Colonic mucosa (tissue), 4 donors: ENCODE measurements around the gene TMEM30A. TPM values are rescaled to one million over a fixed set of nuclear protein-coding genes. Genes with fewer than 3 reads are reported as not detected.

Experiments used
- DNase-seq: peaks from one replicate; pipeline ENCODE4 v3.0.0-alpha.2; 2020
- H3K27ac ChIP-seq: fragments of 200-600 bp; one replicate; pipeline ENCODE4 v1.8.0; 2021
- H3K27me3 ChIP-seq: fragments of 200-600 bp; one replicate; pipeline ENCODE4 v1.8.0; 2021
- H3K36me3 ChIP-seq: fragments of 200-600 bp; one replicate; pipeline ENCODE4 v1.8.0; 2021
- H3K4me1 ChIP-seq: fragments of 200-600 bp; one replicate; pipeline ENCODE4 v1.8.0; 2021; ENCODE audit warnings: mild to moderate bottlenecking
- H3K4me3 ChIP-seq: fragments of 200-600 bp; one replicate; pipeline ENCODE4 v1.8.0; 2021
- H3K9ac ChIP-seq, 2 donors: one replicate each; pipeline ENCODE4 v1.7.0; 2013; ENCODE audit warnings: control low read depth in 2 of 2, low read depth in 2 of 2, low read length in 2 of 2
- H3K9me3 ChIP-seq: fragments of 200-600 bp; one replicate; pipeline ENCODE4 v1.8.0; 2021
- intact Hi-C: fragments of 100-400 bp; cut with DNase I; formaldehyde crosslinking; loops from one replicate; pipeline ENCODE4 v1.14.1; 2022
- total RNA-seq, 2 donors: library from RNA; stranded (reverse); fragmentation: NEBNext Ultra II Directional in 1 of 2; extraction: Animal tissue kit (Norgen Biotek cat#: 25700) in 1 of 2; gene quantifications; one replicate each; pipeline ENCODE4 v1.2.1, GENCODE V29; 2021
- TF ChIP-seq, protein P1 (sequence below): fragments of 200-600 bp; IDR thresholded peaks from one replicate; pipeline ENCODE4 v1.8.0; 2022; ENCODE audit warnings: antibody characterized with exemption, mild to moderate bottlenecking
- donor health status: healthy.
- donor health status: DM: no; HTN: no; CAD: no.
- donor health status: DM: no; HTN: no; CAD: no.

The TMEM30A gene
- total RNA-seq, 2 donors from 2014 or later: 69.5 to 112 TPM

DNA sequence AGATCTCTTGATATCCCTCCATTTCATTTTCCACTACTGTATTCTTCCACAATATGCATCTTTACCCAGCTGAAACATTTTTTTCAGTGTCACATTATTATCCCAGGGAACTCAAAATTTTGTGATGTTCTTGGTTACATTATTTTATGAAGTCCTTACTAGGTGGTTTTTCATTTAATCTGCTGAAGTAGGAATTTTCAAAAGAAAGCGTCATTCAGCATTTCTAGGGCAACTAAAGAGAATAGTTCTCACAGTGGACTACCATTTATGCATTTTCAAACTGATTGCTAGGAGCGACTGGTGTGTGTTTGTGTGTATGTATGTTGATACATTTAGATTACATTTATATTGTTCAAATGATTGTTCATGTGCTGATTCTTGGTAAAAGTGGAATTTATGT lies 2.4 kb upstream of the TMEM30A start:
- Histone ChIP-seq H3K27me3 (no peaks in the 10 kb centered on the region), H3K27ac (no peak overlapping the region), H3K9ac (no peak overlapping the region), H3K36me3 (no peaks in the 10 kb centered on the region), H3K4me3 (no peak overlapping the region), H3K9me3 (no peaks in the 10 kb centered on the region), H3K4me1 (no peaks in the 10 kb centered on the region)
- DNase-seq: no peak
- TF ChIP-seq, protein P1, sequence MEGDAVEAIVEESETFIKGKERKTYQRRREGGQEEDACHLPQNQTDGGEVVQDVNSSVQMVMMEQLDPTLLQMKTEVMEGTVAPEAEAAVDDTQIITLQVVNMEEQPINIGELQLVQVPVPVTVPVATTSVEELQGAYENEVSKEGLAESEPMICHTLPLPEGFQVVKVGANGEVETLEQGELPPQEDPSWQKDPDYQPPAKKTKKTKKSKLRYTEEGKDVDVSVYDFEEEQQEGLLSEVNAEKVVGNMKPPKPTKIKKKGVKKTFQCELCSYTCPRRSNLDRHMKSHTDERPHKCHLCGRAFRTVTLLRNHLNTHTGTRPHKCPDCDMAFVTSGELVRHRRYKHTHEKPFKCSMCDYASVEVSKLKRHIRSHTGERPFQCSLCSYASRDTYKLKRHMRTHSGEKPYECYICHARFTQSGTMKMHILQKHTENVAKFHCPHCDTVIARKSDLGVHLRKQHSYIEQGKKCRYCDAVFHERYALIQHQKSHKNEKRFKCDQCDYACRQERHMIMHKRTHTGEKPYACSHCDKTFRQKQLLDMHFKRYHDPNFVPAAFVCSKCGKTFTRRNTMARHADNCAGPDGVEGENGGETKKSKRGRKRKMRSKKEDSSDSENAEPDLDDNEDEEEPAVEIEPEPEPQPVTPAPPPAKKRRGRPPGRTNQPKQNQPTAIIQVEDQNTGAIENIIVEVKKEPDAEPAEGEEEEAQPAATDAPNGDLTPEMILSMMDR: no peak
- intact Hi-C loops: no loop called here

DNA sequence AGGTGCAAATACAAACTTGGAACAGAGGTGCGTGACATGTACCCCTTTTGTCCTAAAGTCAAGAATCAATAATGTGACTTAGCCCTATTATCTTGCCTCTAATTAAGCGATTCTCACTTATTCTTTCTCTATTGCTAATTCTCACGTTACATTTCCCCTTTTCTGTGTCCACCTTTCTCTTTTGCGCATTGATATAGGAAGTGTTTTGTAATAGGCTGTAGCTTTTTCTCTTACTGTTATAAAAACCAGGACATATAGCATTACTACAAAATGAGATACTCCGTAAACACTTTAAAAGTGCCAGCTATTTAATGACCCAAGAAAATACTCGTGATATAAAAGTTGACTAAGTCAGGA lies 669 bp upstream of the TMEM30A start:
- no peaks in the 10 kb centered on the region for H3K4me1 ChIP-seq

DNA sequence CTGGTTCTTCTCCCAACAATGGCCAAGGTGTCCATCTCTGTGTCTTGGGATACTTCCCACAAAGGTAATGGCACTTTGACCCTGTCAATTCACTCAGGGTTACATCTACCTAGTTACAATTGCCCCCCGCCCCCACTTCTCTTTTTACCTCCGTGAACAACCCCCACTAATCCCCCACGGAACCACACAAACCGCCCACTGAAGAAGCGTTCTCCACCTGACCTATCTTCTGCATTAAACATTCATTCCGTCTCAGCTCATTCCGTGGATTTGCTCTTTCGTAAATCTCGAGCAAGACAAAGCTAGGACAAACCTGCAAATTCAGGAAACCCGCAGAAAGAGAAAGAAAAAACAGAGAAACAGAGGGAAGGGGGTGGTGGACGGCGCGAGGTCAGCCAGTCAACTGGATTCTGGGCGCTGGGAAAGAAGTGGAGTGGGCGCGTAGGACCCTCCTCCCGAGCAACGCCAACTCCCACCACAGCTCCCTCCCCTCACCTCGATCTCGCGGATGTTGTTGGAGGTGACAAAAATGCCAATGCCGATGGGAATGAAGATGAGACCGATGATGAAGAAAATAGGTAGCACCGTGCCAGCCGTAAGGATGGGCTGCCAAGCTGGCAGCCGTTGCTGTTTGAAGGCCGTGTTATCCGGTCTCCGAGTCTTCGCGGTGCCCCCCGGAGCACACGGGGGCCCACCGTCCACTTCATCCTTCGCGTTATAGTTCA lies 523 bp downstream of the TMEM30A start:
- intact Hi-C loops: no loop called here
- H3K4me3 ChIP-seq: peak overlapping the region; percentile 86

More for the DNA sequence above, 669 bp upstream of the TMEM30A start:
- Histone ChIP-seq H3K4me3 (peak overlapping the region; percentile 86), H3K9me3 (no peaks in the 10 kb centered on the region), H3K27me3 (no peaks in the 10 kb centered on the region), H3K27ac (peak overlapping the region; percentile 92), H3K36me3 (no peaks in the 10 kb centered on the region), H3K9ac (peak overlapping the region; percentile 37 to 86)
- intact Hi-C loops: no loop called here
- DNase-seq: no peak
- TF ChIP-seq, protein P1: no peak

DNA sequence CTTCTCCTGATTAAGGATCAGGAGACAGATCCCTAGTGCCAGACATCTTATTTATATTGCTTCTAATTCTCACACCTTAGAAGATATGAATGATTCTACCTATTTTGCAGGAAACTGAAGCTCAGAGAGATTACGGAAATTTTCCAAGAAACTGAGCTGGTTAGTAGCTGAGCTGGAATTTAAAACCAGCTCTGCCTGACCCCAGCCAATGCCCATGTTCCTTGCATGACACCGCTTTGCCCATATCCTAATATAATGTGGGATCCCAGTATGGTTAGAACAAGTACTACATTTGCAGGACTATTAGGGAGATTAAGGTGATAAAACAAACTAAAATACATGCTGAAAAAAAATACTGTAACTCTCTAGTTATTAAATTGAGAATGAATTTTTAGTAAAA lies 1.9 kb downstream of the TMEM30A start:
- intact Hi-C loops: no loop called here
- TF ChIP-seq, protein P1: no peak
- Histone ChIP-seq H3K36me3 (no peaks in the 10 kb centered on the region), H3K4me1 (no peaks in the 10 kb centered on the region), H3K27ac (no peak overlapping the region), H3K27me3 (no peaks in the 10 kb centered on the region), H3K4me3 (no peak overlapping the region), H3K9me3 (no peaks in the 10 kb centered on the region), H3K9ac (no peak overlapping the region)
- no peak for DNase-seq

More for the DNA sequence above, 523 bp downstream of the TMEM30A start:
- H3K4me1 ChIP-seq: no peaks in the 10 kb centered on the region
- no peaks in the 10 kb centered on the region for H3K9me3 ChIP-seq
- H3K36me3 ChIP-seq: no peaks in the 10 kb centered on the region
- H3K27me3 ChIP-seq: no peaks in the 10 kb centered on the region
- peak; percentile 23 for DNase-seq
- peak overlapping the region; percentile 92 for H3K27ac ChIP-seq
- TF ChIP-seq, protein P1: no peak
- peak overlapping the region; percentile 73 to 86 for H3K9ac ChIP-seq

DNA sequence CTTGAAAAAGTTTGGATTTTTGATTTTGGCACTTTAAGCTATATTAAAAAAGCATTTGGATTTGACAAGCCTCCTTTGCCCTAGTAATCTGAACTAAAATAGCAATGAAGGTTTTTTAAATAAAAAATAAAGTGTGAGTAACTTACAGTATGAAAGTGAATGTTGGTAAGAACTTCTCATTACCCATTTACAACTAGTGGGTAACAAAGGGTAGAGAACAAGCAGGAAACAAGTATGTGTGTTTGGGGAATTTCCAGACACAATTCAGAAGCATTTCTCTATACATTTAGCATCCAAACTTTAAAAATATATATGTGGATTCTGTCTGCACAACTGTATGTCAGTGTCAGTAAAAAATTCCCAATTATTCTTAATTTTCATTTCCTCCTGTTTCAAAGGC lies 2.9 kb downstream of the TMEM30A start:
- Histone ChIP-seq H3K9me3 (no peaks in the 10 kb centered on the region), H3K4me1 (no peaks in the 10 kb centered on the region), H3K9ac (no peak overlapping the region), H3K36me3 (no peaks in the 10 kb centered on the region), H3K27me3 (no peaks in the 10 kb centered on the region), H3K27ac (no peak overlapping the region), H3K4me3 (no peak overlapping the region)
- intact Hi-C loops: no loop called here
- TF ChIP-seq, protein P1: no peak
- no peak for DNase-seq
